Stimulated activated CD4-positive, alpha-beta T cell treated with anti-CD3 and anti-CD28 coated beads, TNF-alpha, amount 100 ng/mL, for 4 hours (primary cell): Measurements from ENCODE around the gene RNF224.

Experiments
- DNase-seq, 3 experiments: peaks; one replicate each; pipeline ENCODE4 v3.0.0-alpha.2; 2020; ENCODE audit warnings: low read depth in 3 of 3

The RNF224 gene

DNA sequence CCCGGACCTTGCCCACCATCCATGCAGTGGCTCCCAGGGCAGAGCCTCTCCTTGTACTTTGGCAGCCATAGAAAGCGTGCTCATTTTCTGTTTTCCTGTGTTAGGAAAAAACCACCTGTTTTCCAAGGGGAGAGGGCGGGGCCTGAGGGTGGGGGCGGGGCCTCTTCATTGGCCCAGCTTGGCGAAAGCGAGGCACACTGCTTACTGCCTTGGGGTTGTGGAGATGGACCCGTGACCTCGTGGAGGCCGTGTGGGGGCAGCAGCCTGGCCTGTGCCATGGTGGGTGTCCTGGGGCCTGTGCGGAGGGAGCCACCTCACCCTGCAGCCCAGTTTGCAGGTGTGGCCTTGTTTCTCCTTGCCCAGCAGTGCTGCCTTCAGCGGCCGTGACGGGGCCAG, 45.8 kb downstream of the RNF224 start:
- no peak for DNase-seq

DNA sequence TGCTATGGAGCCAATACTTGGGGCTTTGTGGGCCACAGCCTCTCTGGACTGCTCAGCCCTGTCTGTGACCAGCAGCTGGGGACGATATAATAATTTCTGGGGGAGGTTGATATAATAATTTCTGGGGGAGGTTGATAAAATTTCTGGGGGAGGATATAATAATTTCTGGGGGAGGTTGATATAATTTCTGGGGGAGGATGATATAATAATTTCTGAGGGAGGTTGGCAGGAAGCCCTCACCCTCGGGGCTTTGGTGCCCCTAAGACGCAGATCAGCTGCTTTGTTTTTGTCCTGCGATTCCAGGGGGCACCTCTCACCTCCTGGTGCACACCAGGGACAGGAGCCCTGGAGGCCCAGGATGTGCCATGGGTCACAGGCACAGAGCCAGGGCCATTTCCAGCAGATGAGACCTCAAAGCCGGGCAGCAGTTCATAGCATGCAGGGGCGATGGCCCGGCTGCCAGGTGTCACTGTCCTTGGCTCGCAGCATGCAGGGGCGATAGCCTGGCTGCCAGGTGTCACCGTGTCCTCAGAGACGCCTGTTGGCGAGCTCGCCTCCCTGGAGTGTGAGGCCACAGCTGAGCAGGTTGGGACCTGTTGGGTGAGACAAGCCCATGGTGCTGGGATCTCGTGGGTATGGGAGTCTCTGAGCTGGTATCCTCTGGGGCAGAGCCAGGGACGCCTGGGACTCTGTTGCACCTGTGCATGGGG, 46.5 kb downstream of the RNF224 start:
- DNase-seq = no peak

DNA sequence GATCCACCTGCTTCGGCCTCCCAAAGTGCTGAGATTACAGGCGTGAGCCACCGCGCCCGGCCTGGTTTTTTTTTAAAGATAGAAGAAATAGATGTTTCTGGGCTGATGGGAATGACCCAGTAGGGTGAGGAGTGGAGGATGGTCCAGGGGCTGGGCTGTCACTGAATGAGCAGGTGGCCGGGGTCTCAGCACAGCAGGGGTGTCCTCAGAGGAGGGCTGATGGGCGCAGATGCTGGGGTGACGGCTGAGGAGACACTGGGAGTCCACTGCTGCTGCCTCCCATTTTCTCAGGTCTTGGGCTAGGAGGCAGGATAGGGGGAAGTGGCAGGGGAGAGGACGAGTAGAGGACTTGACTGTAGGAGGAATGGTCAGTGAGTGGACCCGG, 47.9 kb downstream of the RNF224 start:
- DNase-seq = no peak

DNA sequence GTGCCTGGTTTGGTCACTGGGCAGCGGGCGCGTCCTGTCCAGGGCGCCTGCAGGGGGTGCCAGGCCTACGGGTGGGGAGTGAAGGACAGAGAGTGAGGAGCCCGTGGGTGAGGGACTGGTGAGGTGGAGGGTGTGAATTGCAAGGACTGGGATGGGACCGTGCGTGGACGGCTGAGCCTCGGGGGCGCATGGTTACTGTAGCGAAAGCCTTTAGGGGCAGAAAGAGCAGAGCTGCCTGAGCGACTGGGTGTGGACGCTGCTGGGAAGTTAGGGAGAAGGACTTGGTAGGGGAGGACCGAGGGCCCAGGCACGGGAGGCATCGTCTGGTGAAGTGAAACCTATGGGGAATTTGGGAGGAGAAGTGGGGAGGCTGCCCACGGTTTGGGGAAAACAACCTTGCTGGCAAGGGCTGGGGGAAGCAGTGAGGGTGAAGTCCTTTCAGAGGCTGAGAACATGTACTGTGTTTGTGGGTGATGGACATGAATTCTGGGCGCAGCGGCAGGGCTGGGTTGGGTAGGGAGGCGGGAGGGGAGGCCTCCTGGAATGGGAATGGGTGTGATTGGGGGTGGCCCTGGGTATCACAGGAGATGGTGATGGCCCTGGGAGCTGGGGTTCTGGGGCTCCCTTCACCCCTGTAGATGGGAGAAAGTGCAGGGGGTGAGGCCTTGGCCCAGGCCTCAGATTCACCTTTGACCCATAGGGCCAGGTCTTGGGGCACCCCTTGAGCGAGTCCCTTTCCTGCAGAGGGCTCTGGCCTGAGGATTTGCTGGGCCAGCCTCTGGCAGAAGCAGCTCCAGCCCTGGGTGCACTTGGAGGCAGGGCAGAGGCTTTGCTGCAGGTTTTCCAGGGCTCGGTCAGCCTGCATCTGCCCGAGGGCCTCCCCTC, 48.5 kb downstream of the RNF224 start:
- DNase-seq = no peak

DNA sequence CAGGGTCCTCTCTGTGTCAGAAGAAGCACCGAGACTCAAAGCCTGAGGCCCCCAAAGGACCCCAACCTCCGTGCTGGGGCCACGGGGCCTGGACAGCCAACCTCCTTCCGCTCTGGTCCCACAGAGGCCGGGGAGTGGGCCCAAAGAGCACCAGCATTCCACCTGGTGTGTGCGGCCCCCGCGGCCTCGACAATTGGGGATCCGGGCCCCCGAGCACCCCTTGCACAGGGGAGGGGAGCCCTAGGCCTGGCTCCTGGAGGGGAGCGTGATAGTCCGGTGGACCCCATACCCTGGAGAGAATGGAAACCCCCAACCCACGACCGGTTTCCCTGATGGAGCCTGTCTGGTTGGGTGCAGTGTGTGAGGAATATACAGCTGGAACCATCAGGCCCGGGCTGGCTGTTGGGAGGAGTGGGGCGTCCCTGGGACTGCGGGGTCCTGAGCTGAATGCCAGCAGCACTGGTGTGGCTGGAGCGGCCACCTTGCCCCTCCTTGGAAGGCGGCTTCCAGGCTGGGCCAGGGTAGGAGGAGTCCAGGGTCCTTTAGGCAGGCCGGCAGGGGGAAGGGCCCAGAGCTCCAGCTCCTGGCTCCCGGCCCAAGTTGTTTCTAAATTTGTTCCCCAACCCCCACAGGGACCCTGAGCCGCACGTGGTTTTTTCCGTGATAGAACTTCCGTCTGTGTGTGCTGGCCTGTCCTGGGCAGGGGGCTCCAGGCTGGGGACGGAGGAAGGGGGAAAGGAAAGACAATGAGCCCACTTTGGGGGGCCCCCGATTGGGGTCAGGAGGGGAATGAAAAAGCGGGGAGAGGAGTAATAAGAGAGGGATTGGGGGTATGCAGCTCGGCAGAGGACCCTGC, 49.4 kb downstream of the RNF224 start:
- no peak for DNase-seq

DNA sequence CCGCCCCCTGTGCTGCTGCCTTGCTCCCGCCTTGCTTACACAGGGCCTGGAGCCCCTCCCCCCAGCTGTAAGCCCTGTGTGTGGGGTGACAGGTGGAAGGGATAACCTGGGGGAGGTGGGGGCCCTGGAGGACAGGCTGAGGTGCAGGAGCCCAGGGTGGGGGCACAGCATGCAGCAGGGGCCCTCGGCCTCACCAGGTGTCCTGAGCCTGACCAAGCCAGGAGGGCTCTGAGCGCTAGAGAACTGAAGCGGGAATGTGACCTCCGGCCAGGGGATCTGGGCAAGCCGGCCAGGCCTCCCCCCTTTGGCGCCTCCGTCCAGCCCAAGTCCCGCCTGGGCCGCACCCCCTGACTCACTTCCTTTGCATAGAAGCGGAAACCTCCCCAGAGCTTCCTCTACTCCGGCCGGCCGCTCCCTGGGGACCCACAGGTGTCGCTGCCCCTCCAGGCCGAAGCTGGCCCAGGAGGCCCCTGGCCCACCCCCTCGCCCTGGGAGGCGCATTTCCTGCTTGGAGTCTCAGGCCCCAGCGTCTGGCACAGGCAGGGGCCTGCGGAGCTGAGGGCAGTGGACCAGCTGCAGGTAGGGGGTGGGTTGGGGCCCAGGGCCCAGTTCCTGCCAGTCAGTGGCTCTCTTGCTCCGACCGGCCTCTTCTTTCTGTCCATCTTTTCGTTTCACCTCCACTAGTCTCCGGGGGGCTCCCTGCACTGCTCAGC, 50.2 kb downstream of the RNF224 start, which contains the start of gene TOR4A:
Gene TOR4A, plus strand, starts transcription at position 398 of the 713 bp plus-strand sequence. CDS start 964 bp downstream, outside the sequence.
- DNase-seq = no peak

DNA sequence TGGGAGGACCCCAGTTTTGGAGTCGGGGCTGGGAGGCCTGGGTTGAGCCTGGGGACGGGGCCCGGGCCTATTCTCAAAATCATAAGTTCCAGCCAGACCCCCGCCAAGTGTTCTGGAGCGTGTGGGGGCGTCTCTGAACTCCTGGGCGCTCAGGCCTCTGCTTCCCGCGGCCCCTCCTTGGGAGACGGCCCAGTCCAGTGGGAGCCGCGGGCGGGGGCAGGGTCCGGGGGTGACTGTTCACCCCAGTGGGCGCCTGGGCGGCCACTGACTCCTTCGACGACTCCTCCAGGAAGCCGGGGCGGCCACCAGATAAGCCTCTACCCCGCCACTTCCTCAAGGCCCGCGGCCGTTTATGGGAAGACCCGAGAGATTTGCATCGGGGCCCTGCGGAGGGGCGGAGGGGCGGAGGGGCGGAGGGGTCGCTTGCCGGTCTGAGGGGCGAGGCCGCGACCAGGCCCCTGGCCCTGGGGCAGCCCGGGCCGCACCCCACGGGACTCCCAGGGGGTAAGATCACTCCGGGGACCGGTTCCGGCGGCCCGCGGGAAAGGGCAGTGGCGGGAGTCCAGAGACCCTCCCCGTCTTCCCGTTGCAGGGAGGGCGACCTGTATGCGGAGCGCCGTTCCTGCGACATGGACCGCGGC, 50.9 kb downstream of the RNF224 start:
- no peak for DNase-seq
